NCI-H2171 treated with DMSO at 0.1 percent for 48 hours (cell line): ENCODE data around the gene SERPINA12.

Experiments used
- DNase-seq: peaks from one replicate; lab custom pipeline; 2025; lab: John Stamatoyannopoulos, UW

The SERPINA12 gene

DNA sequence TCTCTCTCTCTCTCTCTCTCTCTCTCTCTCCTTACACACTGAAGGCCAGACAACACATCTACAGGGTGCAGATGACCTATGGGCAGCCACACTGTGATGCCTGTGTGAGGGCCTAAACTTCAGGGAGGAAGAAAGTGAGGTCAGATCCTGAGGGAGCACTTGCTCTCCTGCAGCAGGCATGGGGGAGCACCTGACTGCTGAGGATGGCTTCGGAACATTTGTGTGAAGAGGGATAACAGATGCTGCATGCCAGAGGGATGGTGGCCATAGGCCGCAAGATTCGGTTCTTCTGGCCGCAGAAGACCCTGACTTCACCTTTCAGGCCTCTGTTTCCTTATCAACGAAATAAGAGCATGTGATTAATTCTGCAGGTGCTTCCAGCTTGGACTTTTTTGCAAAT, 45.0 kb downstream of the SERPINA12 start:
- no peak for DNase-seq

- no peak for DNase-seq
These were observed 46.3 kb downstream of the SERPINA12 start for GRCh38 chr14:94462763-94463572.

- no peak for DNase-seq
These were observed 47.1 kb downstream of the SERPINA12 start for GRCh38 chr14:94462219-94462551.

- no peak for DNase-seq
These were observed 47.6 kb downstream of the SERPINA12 start for GRCh38 chr14:94461526-94462218.

GRCh38 chr14:94460631-94461416, 48.4 kb downstream of the SERPINA12 start:
- DNase-seq = no peak

DNA sequence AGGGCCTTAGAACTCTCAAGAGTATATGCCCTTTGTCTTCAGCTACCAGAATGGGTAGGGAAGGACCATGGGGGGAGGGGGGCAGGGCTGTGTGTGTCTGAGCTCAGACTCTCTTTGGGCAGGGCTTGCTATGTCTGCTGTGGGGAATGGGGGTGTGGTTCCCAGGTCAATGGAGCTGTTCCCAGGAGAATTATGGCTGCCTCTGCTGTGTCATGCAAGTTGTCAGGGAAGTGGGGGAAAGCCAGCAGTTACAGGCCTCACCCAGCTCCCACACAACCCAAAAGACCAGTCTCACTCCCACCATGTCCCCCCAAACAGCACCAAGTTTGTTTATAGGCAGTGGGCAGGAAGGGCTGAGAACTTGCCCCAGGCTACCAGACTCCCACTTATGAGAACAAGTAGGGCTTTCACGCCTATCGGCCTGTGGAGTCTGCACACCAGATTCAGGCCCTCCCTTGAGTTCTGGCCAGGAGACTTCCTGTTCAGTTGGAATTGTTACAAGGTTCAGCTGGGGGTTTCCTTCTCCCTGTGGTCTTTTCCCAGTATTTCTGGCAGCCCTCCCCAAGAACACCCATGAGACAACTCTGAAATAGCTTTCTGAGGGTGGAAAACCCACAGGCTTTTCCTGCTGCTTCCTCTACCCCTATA, 50.6 kb downstream of the SERPINA12 start:
- DNase-seq = no peak

DNA sequence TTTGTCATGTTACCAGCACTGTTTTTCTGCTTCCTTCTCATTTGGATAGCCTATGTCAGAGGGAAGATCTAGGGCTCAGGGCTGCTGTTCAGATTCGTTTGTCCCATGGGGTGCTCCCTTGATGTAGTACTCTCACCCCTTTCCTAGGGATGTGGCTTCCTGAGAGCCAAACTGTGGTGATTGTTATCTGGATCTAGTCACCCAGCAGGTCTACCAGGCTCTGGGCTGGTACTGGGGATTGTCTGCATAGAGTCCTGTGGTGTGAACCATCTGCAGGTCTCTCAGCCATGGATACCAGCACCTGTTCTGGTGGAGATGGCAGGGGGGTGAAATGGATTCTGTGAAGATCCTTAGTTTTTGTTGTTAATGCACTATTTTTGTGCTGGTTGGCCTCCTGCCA, 51.2 kb downstream of the SERPINA12 start:
- DNase-seq = no peak

DNA sequence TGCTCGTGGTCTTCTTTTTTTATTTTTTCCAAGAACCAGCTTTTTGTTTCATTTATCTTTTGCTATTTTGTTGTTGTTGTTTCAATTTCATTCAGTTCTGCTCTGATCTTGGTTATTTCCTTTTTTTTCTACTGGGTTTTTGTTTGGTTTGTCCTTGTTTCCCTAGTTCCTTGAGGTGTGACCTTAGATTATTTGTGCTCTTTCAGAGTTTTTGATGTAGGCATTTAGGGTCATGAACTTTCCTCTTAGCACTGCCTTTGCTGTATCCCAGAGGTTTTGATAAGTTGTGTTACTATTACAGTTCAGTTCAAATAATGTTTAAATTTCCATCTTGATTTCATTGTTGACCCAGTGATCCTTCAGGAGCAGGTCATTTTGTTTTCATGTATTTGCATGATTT, 53.3 kb downstream of the SERPINA12 start:
- no peak for DNase-seq

GRCh38 chr14:94451826-94452225, 57.4 kb downstream of the SERPINA12 start:
- DNase-seq = no peak

DNA sequence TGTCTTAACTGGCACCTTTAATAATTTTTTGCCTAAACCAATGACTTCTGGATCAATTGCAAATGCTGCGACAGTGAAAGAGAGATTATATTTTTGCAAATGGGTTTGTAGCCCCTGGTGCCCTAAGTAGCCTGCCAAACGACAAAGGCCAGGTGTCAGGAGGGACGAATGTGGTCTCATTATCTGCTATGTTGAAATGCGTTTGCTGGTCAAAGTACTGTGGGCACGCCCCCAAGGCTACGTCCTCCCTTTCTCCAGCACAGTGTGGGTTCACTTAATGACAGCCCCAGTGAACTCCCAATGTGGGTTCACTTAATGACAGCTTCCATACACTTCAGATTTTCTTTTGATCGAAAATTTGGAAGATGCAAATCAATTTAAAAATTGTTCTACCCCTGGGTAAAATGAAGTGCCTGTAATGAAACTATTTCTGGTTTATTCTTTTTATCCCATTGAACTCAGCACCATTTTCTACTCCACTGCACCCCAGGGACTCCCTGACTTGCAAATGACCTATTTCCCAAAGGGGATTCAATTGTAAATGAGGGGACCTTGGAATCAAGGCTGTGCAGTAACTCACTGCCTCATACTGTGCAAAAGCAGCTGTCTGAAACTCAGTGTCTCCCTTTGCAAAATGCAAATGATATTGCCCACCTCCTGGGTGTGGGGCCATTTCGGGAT, 58.0 kb downstream of the SERPINA12 start:
- no peak for DNase-seq

DNA sequence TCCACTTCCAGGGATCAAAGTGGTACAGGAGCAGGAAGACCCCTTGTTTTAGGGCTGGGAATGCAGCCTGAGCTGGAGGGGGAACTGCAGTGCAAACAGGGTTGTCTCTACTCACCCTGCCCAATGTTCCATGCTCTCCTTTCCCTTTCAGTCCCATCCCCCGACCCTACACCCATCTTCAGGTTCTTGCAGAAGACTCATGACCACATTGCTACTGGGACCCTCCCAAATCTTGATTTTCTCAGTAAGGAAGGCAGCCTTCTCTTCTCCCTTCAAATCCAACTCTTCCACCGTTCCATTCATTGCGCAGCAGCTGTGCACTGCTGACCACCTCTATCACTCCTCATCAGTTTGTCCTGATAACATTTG, 58.6 kb downstream of the SERPINA12 start:
- no peak for DNase-seq

- DNase-seq = no peak
These were observed 59.3 kb downstream of the SERPINA12 start for GRCh38 chr14:94449930-94450329.

GRCh38 chr14:94448071-94448808, 61.0 kb downstream of the SERPINA12 start:
- no peak for DNase-seq

DNA sequence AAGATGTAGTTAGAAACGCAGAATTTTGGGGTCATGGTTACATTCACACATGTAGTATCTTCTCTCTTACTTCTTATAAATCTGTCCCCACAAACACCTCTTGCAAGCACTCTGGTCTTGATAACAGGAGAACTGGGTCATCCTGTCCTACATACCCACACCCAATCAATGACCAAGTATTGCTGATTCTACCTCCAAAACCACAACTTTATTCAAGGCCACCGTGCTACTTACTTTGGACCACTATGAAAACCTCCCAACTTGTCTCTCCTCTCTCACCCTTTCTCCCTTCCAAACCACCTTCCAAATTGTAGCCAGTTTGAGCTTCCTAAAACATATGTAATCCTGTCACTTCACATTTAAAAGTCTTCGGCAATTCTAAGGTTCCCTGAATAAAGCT, 62.1 kb downstream of the SERPINA12 start:
- no peak for DNase-seq

DNA sequence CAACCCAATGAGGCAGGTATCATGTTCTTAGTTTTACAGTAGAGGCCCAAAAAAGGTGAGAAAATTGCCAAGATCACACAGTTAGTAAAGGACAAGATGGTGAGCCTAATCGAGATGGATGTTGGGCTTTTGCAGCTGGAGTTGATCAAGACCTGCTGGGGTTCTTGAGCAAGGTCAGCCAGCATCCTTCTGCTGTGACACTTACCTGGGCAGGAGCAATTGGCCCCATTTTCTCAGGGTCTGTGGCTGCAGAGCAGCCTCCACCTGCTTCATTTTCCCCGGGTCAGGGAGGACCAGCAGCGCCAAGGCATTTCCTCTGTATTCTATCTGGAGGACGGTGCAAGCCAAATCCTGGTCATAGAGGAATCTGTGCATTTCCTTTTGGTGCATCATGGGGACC, 63.1 kb downstream of the SERPINA12 start:
- no peak for DNase-seq

DNA sequence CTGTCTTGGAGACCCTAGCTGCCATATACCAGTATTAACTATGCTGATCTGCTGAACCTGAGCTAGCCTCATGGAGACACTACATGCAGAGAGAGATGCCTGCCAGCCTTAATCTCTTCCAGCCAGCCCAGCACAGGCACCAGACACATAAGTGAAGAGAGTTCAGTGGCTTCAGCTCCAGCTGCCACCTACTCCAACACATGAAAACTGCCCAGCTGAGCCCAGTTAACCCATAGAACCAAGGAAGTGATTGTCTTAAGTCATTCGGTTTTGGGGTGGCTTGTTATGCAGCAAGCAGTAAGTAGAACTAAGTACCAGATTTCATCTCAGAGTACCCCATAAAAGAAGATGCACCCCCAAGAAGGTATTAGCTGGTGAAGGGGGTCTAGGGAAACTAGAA, 64.3 kb downstream of the SERPINA12 start:
- no peak for DNase-seq

- no peak for DNase-seq
These were observed 67.6 kb downstream of the SERPINA12 start for GRCh38 chr14:94441531-94442205.

- no peak for DNase-seq
These were observed 68.1 kb downstream of the SERPINA12 start for GRCh38 chr14:94441130-94441529.

GRCh38 chr14:94439453-94440057, 69.7 kb downstream of the SERPINA12 start:
- no peak for DNase-seq
